Measurements from ENCODE around the gene CRELD2.
A peak's percentile ranks its signal among the peaks of the same experiment; 100 is the strongest.
"Not testable (repeated sequence)": the region's sequence is repeated elsewhere in the genome, so short reads cannot be mapped to it uniquely, and the experiment has no call there.

CRELD2 gene

DNA sequence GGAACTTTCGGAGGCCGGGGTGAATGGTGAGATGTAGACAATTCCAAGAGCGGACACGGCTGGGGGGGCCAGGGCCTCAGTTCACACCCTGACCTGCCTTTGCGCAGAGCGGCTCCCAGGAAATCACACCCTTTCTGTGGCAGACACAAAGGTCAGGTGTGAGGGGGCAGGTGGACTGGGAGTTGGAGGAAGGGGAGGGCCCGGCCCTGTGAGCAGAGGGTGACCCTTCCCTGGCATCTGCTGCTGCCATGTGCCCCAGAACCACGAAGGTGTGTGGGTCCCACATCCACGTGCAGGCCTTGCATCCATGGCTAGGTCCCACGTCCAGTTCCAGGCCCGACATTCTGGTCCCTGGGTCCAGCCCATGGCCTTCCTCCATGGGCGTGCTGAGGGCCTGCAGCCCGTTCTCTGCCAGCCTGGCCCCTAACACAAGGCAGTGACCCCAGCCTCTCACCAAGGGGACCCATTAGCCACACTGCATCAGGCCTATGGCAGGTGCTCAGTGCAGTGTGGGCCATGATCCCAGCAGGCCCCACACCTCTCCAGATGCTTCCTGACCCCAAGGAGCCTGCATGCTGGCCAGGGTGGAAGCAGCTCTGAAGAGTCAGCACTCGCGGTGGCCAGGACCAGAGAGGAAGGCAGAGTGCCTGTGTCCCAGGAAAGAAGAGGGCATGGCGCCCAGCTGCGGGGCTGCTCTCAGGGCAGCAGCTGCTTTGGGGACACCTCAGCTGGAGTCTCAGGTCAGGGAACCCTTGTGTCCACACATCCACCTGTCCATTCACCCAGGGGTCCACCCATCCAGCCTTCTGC, 23.3 kb downstream of the CRELD2 start:
- Histone ChIP-seq H3K27ac (peak overlapping the region in 1 of 21 experiments; percentile 10), H3K4me3 (no peak overlapping the region)

GRCh38 chr22:49942565-49943404, 24.4 kb downstream of the CRELD2 start:
- Histone ChIP-seq H3K27ac (peak overlapping the region in 2 of 21 experiments; percentile 72 to 77), H3K4me3 (no peak overlapping the region)

DNA sequence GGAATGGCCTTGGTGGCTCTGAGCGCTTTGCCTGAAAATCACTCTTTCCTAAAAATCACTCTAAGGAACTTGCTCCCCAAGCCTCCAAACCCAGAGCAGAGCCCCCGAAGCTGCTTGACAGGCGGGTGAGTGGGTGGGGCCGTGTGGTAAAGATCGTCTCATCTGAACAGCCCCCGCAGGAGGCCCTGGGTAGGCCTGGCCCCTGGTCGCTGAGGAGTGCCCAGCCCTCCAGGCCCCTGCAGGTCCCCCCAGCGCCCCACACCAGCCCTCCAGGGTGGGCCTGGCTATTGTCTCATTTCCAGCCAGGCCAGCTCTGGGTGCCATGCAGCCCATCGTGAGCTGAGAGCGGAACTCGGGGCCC, 25.0 kb downstream of the CRELD2 start:
- H3K4me3 ChIP-seq = no peak overlapping the region
- peak overlapping the region in 3 of 21 experiments; percentile 56 to 77 (median 72) for H3K27ac ChIP-seq

- H3K4me3 ChIP-seq = peak overlapping the region in 1 of 7 experiments; percentile 12
- peak overlapping the region in 8 of 21 experiments; percentile 3 to 77 (median 62) for H3K27ac ChIP-seq
Measured at GRCh38 chr22:49943771-49944398, 25.5 kb downstream of the CRELD2 start.

- Histone ChIP-seq H3K4me3 (peak overlapping the region in 1 of 7 experiments; percentile 12), H3K27ac (peak overlapping the region in 8 of 21 experiments; percentile 3 to 77 (median 62))
Measured at GRCh38 chr22:49944399-49944891, 26.0 kb downstream of the CRELD2 start.

- H3K4me3 ChIP-seq = not testable (repeated sequence)
- peak overlapping the region in 6 of 21 experiments; percentile 51 to 95 (median 80) for H3K27ac ChIP-seq
Measured at GRCh38 chr22:49945042-49945794, 26.8 kb downstream of the CRELD2 start.

GRCh38 chr22:49946612-49947295, 28.3 kb downstream of the CRELD2 start:
- Histone ChIP-seq H3K4me3 (no peak overlapping the region), H3K27ac (peak overlapping the region in 11 of 21 experiments; percentile 19 to 95 (median 85))

- Histone ChIP-seq H3K4me3 (no peak overlapping the region), H3K27ac (peak overlapping the region in 11 of 21 experiments; percentile 19 to 95 (median 85))
Measured at GRCh38 chr22:49947296-49947622, 28.8 kb downstream of the CRELD2 start.

GRCh38 chr22:49948116-49948957, 29.9 kb downstream of the CRELD2 start:
- Histone ChIP-seq H3K27ac (peak overlapping the region in 17 of 21 experiments; percentile 35 to 95 (median 82)), H3K4me3 (no peak overlapping the region)

GRCh38 chr22:49948958-49949913, 30.8 kb downstream of the CRELD2 start:
- H3K4me3 ChIP-seq = no peak overlapping the region
- H3K27ac ChIP-seq = peak overlapping the region in 17 of 21 experiments; percentile 35 to 95 (median 82)

DNA sequence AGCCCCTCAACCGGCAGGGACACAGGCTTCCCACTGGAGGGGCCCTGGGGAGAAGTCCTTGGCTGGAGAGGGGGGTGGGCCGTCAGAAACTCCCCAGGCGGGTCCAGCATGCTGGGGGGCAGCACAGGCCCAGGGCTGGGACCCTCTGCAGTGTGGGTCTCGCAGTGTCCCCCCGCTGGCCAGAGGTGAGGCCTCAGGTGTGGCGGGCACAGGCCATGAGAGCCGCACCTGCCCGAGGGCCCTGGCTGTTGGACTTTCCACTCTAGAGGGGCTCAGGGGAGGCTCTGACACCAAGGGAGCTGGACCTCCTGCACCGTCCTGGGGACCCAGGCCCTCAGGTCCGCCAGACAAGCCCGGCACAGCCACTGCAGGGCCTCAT, 31.5 kb downstream of the CRELD2 start:
- H3K4me3 ChIP-seq = no peak overlapping the region
- peak overlapping the region in 11 of 21 experiments; percentile 41 to 95 (median 85) for H3K27ac ChIP-seq

DNA sequence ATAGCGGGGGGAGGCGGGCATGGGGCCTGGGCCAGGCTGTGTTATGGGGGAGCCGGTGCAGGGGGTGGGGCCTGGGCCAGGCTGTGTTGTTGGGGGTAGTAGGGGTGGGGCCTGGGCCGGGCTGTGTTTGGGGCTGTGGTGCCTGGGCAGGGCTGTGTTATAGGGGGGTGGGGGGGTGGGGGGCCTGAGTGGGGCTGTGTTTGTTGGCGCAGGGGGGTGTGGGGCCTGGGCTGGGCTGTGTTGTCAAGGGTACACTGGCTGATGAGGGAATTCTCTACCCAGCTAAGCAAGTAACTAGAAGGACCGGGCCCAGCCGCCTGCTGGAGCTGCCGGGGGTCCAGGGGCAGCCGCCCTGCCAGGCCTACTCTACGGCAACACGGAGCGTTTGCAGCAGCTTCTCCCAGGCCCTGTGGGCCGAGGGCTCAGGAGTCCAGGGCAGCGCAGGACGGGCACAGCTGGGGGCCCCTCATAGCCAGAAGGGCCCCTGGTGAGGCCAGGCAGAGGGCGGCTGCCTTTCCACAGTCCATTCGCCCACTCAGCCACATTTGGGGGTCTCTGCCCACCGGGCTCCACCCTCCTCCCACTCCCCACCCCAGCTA, 32.1 kb downstream of the CRELD2 start:
- H3K27ac ChIP-seq = peak overlapping the region in 18 of 21 experiments; percentile 20 to 95 (median 81)
- H3K4me3 ChIP-seq = no peak overlapping the region

- no peak overlapping the region for H3K4me3 ChIP-seq
Measured at GRCh38 chr22:49951000-49951677, 32.7 kb downstream of the CRELD2 start.

DNA sequence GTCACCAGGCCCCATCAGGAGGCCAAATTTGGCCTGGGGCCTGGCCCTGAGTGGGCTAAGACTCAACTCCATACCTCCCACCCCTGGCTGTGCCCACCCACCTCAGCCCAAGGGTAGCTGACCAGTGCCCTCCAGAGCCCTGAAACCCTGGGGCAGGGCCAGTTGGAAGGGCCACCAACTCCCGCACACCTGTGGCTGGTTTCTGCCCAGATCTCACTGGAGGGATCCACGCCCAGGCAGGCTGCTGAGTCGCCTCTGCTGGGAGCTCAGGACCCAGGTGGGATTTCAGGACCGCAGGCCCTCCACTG, 33.2 kb downstream of the CRELD2 start:
- Histone ChIP-seq H3K4me3 (no peak overlapping the region), H3K27ac (peak overlapping the region in 17 of 21 experiments; percentile 2 to 92 (median 80))

More at GRCh38 chr22:49951000-49951677, 32.7 kb downstream of the CRELD2 start:
- peak overlapping the region in 18 of 21 experiments; percentile 29 to 95 (median 81) for H3K27ac ChIP-seq

GRCh38 chr22:49951986-49952896, 33.8 kb downstream of the CRELD2 start:
- Histone ChIP-seq H3K27ac (peak overlapping the region in 16 of 21 experiments; percentile 2 to 92 (median 81)), H3K4me3 (no peak overlapping the region)

Data from skin epidermis (tissue), 12 donors.